ENCODE data around the gene EPN3.
A peak's percentile ranks its signal among the peaks of the same experiment; 100 is the strongest.

The EPN3 gene

GRCh38 chr17:50493744-50494143, 38.8 kb upstream of the EPN3 start:
- TF ChIP-seq, protein P1, sequence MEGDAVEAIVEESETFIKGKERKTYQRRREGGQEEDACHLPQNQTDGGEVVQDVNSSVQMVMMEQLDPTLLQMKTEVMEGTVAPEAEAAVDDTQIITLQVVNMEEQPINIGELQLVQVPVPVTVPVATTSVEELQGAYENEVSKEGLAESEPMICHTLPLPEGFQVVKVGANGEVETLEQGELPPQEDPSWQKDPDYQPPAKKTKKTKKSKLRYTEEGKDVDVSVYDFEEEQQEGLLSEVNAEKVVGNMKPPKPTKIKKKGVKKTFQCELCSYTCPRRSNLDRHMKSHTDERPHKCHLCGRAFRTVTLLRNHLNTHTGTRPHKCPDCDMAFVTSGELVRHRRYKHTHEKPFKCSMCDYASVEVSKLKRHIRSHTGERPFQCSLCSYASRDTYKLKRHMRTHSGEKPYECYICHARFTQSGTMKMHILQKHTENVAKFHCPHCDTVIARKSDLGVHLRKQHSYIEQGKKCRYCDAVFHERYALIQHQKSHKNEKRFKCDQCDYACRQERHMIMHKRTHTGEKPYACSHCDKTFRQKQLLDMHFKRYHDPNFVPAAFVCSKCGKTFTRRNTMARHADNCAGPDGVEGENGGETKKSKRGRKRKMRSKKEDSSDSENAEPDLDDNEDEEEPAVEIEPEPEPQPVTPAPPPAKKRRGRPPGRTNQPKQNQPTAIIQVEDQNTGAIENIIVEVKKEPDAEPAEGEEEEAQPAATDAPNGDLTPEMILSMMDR (IDR thresholded peaks at IDR 0.05): no peak

- TF ChIP-seq, protein P1 (IDR thresholded peaks at IDR 0.05): no peak
Observed at GRCh38 chr17:50495217-50495823, 37.2 kb upstream of the EPN3 start.

- TF ChIP-seq, protein P1 (IDR thresholded peaks at IDR 0.05): no peak
Observed at GRCh38 chr17:50495918-50496317, 36.6 kb upstream of the EPN3 start.

GRCh38 chr17:50498021-50498874, 34.3 kb upstream of the EPN3 start:
- TF ChIP-seq, protein P1 (IDR thresholded peaks at IDR 0.05): no peak

DNA sequence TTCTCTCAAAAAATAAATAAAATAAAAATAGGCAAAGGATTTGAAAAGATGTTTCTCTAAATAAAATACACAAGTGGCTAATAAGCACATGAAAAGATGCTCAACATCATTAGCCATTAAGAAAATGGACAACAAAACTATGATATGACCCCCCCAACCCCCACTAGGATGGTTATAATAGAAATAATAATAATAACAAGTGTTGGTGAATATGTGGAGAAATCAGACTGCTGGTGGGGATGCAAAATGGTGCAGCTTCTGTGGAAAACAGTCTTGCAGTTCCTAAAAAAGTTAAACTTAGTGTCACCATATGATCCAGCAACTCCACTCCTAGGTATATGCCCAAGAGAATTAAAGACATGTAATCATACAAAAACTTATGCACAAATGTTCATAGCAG, 33.3 kb upstream of the EPN3 start:
- TF ChIP-seq, protein P1 (IDR thresholded peaks at IDR 0.05): no peak

GRCh38 chr17:50499721-50500120, 32.8 kb upstream of the EPN3 start:
- TF ChIP-seq, protein P1 (IDR thresholded peaks at IDR 0.05): no peak

DNA sequence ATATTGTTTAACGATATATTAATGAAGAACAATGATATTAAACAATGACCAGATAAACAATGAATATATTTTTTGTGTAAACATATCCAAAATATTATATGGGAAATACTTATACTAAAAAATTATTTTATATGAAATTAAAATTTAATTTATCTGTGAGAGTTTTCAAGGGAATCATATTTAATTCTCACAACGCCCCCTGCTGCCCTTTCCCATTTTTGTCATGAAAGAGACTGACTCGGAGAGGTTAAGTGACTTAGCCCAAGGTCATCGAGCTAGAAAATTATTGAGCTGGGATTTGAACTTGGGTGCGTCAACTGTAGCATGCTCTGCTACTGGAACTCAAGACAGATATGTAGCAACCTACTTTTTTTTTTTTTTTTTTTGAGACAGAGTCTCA, 31.5 kb upstream of the EPN3 start:
- TF ChIP-seq, protein P1 (IDR thresholded peaks at IDR 0.05): peak; percentile 61

All from LNCAP (cell line).